ENCODE data around the gene NRG3.

The NRG3 gene

DNA sequence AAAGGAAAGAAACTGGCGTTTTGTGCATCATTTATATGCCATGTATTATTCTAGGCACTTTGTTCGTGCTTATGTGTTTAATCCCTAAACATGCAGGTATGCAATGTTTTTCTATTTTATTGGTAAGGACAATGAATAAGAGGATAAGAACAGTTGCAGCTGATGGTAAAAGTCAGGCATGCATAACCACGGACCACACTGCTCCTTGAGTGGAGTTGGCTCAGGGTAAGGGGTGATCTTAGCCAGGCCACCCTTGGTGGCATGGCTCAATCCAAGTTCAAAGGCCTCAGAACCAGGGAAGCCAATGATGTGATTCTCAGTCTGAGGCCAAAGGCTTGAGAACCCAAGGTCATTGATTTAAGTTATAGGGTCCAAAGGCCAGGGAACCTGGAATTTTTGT, 1068.1 kb downstream of the NRG3 start:
- H2AFZ ChIP-seq (ENCODE audit: low read length) = no peak overlapping the region

GRCh38 chr10:82949816-82950575, 1075.0 kb downstream of the NRG3 start:
- no peaks in the 10 kb centered on the region for H4K20me1 ChIP-seq (ENCODE audit: insufficient read depth, low read length)
- H3K79me2 ChIP-seq (ENCODE audit: insufficient read depth, low read length) = no peaks in the 10 kb centered on the region
- H3K4me1 ChIP-seq (ENCODE audit: insufficient read depth, low read length, severe bottlenecking) = peaks cover 4% of the 10 kb centered on the region
- no peaks in the 10 kb centered on the region for H3K9me2 ChIP-seq (ENCODE audit: low read depth, low read length)
- H2AFZ ChIP-seq (ENCODE audit: low read length) = no peak overlapping the region
- peaks cover 15% of the 10 kb centered on the region; the same call in 1 of the 2 replicates for H3K36me3 ChIP-seq (ENCODE audit: insufficient read depth, low read length)
- H3F3A ChIP-seq (ENCODE audit: insufficient read depth, low read length) = no peaks in the 10 kb centered on the region
- TF ChIP-seq CTCF (IDR thresholded peaks at IDR 0.05; ENCODE audit: low read length) (no peak), EZH2 (IDR thresholded peaks at IDR 0.05; ENCODE audit: borderline replicate concordance, low read length) (no peak)
- no peak overlapping the region for H3K27ac ChIP-seq (ENCODE audit: low read depth, low read length, poor library complexity, severe bottlenecking)
- H3K27me3 ChIP-seq (ENCODE audit: insufficient read depth, low read length) = no peaks in the 10 kb centered on the region
- peaks cover 9% of the 10 kb centered on the region; the same call in 1 of the 2 replicates for H3K9me3 ChIP-seq (ENCODE audit: low read length)
- H3K9ac ChIP-seq (ENCODE audit: low read length) = no peak overlapping the region
- H3K4me3 ChIP-seq (ENCODE audit: low read depth, low read length, poor library complexity, severe bottlenecking) = no peak overlapping the region
- no peak overlapping the region for H3K4me2 ChIP-seq (ENCODE audit: low read length)

More for the DNA sequence above, 1068.1 kb downstream of the NRG3 start:
- Histone ChIP-seq H3K36me3 (ENCODE audit: insufficient read depth, low read length) (peaks cover 13% of the 10 kb centered on the region; the same call in 1 of the 2 replicates), H3K9me3 (ENCODE audit: low read length) (peaks cover 13% of the 10 kb centered on the region; the same call in 1 of the 2 replicates), H3K9me2 (ENCODE audit: low read depth, low read length) (no peaks in the 10 kb centered on the region), H3K27me3 (ENCODE audit: insufficient read depth, low read length) (no peaks in the 10 kb centered on the region), H3K27ac (ENCODE audit: low read depth, low read length, poor library complexity, severe bottlenecking) (no peak overlapping the region), H3K9ac (ENCODE audit: low read length) (no peak overlapping the region), H3K79me2 (ENCODE audit: insufficient read depth, low read length) (0 out of 2 replicates have a peak, but pooled peaks cover 5% of the 10 kb centered on the region), H3F3A (ENCODE audit: insufficient read depth, low read length) (no peaks in the 10 kb centered on the region), H4K20me1 (ENCODE audit: insufficient read depth, low read length) (no peaks in the 10 kb centered on the region), H3K4me1 (ENCODE audit: insufficient read depth, low read length, severe bottlenecking) (peaks cover 14% of the 10 kb centered on the region), H3K4me3 (ENCODE audit: low read depth, low read length, poor library complexity, severe bottlenecking) (no peak overlapping the region), H3K4me2 (ENCODE audit: low read length) (no peak overlapping the region)
- no peak for TF ChIP-seq CTCF (IDR thresholded peaks at IDR 0.05; ENCODE audit: low read length)
- no peak for TF ChIP-seq EZH2 (IDR thresholded peaks at IDR 0.05; ENCODE audit: borderline replicate concordance, low read length)

GRCh38 chr10:82953331-82953730, 1078.3 kb downstream of the NRG3 start:
- Histone ChIP-seq H3F3A (ENCODE audit: insufficient read depth, low read length) (no peaks in the 10 kb centered on the region), H3K9ac (ENCODE audit: low read length) (no peak overlapping the region), H3K4me2 (ENCODE audit: low read length) (no peak overlapping the region), H3K27me3 (ENCODE audit: insufficient read depth, low read length) (no peaks in the 10 kb centered on the region), H3K9me2 (ENCODE audit: low read depth, low read length) (no peaks in the 10 kb centered on the region), H3K4me3 (ENCODE audit: low read depth, low read length, poor library complexity, severe bottlenecking) (no peak overlapping the region), H3K79me2 (ENCODE audit: insufficient read depth, low read length) (no peaks in the 10 kb centered on the region), H4K20me1 (ENCODE audit: insufficient read depth, low read length) (no peaks in the 10 kb centered on the region), H3K9me3 (ENCODE audit: low read length) (0 out of 2 replicates have a peak, but pooled peaks cover 4% of the 10 kb centered on the region), H3K27ac (ENCODE audit: low read depth, low read length, poor library complexity, severe bottlenecking) (no peak overlapping the region), H2AFZ (ENCODE audit: low read length) (no peak overlapping the region), H3K36me3 (ENCODE audit: insufficient read depth, low read length) (peaks cover 34% of the 10 kb centered on the region), H3K4me1 (ENCODE audit: insufficient read depth, low read length, severe bottlenecking) (peaks cover 4% of the 10 kb centered on the region)
- TF ChIP-seq CTCF (IDR thresholded peaks at IDR 0.05; ENCODE audit: low read length) (no peak), EZH2 (IDR thresholded peaks at IDR 0.05; ENCODE audit: borderline replicate concordance, low read length) (no peak)
